Mesendoderm (in vitro differentiated cells): ENCODE data around the gene SCRN3.

Experiments
- DNase-seq: peaks from one replicate; pipeline ENCODE4 v3.0.0; 2013
- H2AK5ac ChIP-seq: 2 replicates; pipeline ENCODE4 v1.6.1; 2013; ENCODE audit warnings: low read length, inconsistent platforms
- H2BK120ac ChIP-seq: 2 replicates; pipeline ENCODE4 v1.6.1; 2013; ENCODE audit warnings: low read depth, mild to moderate bottlenecking, low read length, moderate library complexity, mixed read lengths
- H2BK15ac ChIP-seq: replicated peaks from 2 replicates; pipeline ENCODE4 v1.6.1; 2013; ENCODE audit warnings: low read depth, mild to moderate bottlenecking, moderate library complexity
- H2BK5ac ChIP-seq: 2 replicates; pipeline ENCODE4 v1.6.1; 2013; ENCODE audit warnings: low read length, inconsistent platforms
- H3K18ac ChIP-seq: 2 replicates; pipeline ENCODE4 v1.6.1; 2013; ENCODE audit warnings: mild to moderate bottlenecking, low read length, mixed read lengths
- H3K23ac ChIP-seq: one replicate; pipeline ENCODE4 v1.6.1; 2013; ENCODE audit warnings: low read length
- H3K27ac ChIP-seq: 2 replicates; pipeline ENCODE4 v1.5.1; 2013; ENCODE audit warnings: low read depth, mild to moderate bottlenecking, inconsistent platforms, low read length, moderate library complexity
- H3K27me3 ChIP-seq: 2 replicates; pipeline ENCODE4 v1.6.1; 2013; ENCODE audit warnings: low read length, control low read depth, mild to moderate bottlenecking, inconsistent platforms; ENCODE audit not compliant: insufficient read depth, poor library complexity
- H3K36me3 ChIP-seq: 2 replicates; pipeline ENCODE4 v1.6.1; 2013; ENCODE audit warnings: low read length, inconsistent platforms; ENCODE audit not compliant: control insufficient read depth, insufficient read depth
- H3K4ac ChIP-seq: one replicate; pipeline ENCODE4 v1.6.1; 2013; ENCODE audit warnings: low read depth, mild to moderate bottlenecking, low read length, moderate library complexity
- H3K4me1 ChIP-seq: 2 replicates; pipeline ENCODE4 v1.6.1; 2013; ENCODE audit warnings: low read depth, low read length, inconsistent platforms; ENCODE audit not compliant: control insufficient read depth
- H3K4me2 ChIP-seq: 2 replicates; pipeline ENCODE4 v1.6.1; 2013; ENCODE audit warnings: low read length
- H3K4me3 ChIP-seq: 2 replicates; pipeline ENCODE4 v1.5.1; 2013; ENCODE audit warnings: mild to moderate bottlenecking, low read length
- H3K56ac ChIP-seq: one replicate; pipeline ENCODE4 v1.6.1; 2013; ENCODE audit warnings: low read length
- H3K79me1 ChIP-seq: 2 replicates; pipeline ENCODE4 v1.6.1; 2013; ENCODE audit warnings: low read length, inconsistent platforms
- H3K79me2 ChIP-seq: 2 replicates; pipeline ENCODE4 v1.6.1; 2013; ENCODE audit warnings: mild to moderate bottlenecking, low read length; ENCODE audit not compliant: control insufficient read depth, insufficient read depth
- H3K9ac ChIP-seq: 2 replicates; pipeline ENCODE4 v1.6.1; 2013; ENCODE audit warnings: low read length, inconsistent platforms
- H4K5ac ChIP-seq: one replicate; pipeline ENCODE4 v1.6.1; 2013; ENCODE audit warnings: low read length
- H4K8ac ChIP-seq: one replicate; pipeline ENCODE4 v1.6.1; 2013; ENCODE audit warnings: low read depth, mild to moderate bottlenecking, control low read depth, low read length, moderate library complexity
- WGBS: extraction: QIAGEN DNeasy Blood & Tissue Kit; methylation state at CpG from one replicate; pipeline ENCODE4 v1.1.7; 2013; ENCODE audit warnings: low lambda C conversion rate, missing lambda C conversion rate; ENCODE audit not compliant: insufficient coverage; ENCODE audit errors: extremely low coverage; 5-methylcytosine and 5-hydroxymethylcytosine counted together

SCRN3 gene

GRCh38 chr2:174438146-174438886, 42.8 kb downstream of the SCRN3 start:
- Histone ChIP-seq H3K4me3 (no peak overlapping the region), H2BK15ac (no peak overlapping the region), H4K8ac (no peak overlapping the region), H3K56ac (no peak overlapping the region), H3K36me3 (no peaks in the 10 kb centered on the region), H2BK120ac (no peak overlapping the region), H3K4me1 (no peaks in the 10 kb centered on the region), H3K79me2 (no peaks in the 10 kb centered on the region), H3K27me3 (no peaks in the 10 kb centered on the region), H3K4me2 (no peak overlapping the region), H2AK5ac (no peak overlapping the region), H4K5ac (no peak overlapping the region), H3K27ac (no peak overlapping the region), H3K23ac (no peak overlapping the region), H3K79me1 (no peaks in the 10 kb centered on the region), H3K18ac (no peak overlapping the region), H2BK5ac (no peak overlapping the region), H3K4ac (no peak overlapping the region), H3K9ac (no peak overlapping the region)
- no peak for DNase-seq
- WGBS, result no CpG with 5 or more reads among the region's 13 CpGs

DNA sequence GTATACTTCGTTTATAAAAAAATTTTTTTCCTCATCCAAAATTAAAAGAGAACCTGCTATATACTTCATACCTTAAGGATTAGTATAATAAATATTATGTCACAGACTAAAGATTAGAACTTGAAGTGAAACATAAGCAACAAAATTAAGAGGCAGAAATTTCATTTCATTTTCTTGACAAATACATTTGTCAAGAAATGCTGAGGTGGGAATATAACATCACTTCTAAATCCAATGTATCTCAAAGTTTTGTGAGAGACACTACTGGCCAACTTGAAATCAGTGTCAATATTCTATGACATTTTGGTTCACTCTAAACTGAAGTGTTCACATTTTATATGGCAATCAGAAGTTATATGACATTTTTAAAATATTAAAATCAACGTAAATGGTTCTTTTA, 43.8 kb downstream of the SCRN3 start:
- no peak overlapping the region for H3K27ac ChIP-seq
- H3K27me3 ChIP-seq, result no peaks in the 10 kb centered on the region
- no peak overlapping the region for H2BK5ac ChIP-seq
- no peak overlapping the region for H3K18ac ChIP-seq
- no peak overlapping the region for H2BK15ac ChIP-seq
- no peaks in the 10 kb centered on the region for H3K4me1 ChIP-seq
- H2BK120ac ChIP-seq, result no peak overlapping the region
- no peak overlapping the region for H2AK5ac ChIP-seq
- no peak overlapping the region for H3K4me3 ChIP-seq
- no peaks in the 10 kb centered on the region for H3K36me3 ChIP-seq
- no peak overlapping the region for H4K5ac ChIP-seq
- no peak overlapping the region for H4K8ac ChIP-seq
- no peak overlapping the region for H3K4me2 ChIP-seq
- WGBS, result no CpG with 5 or more reads among the region's 2 CpGs
- no peaks in the 10 kb centered on the region for H3K79me1 ChIP-seq
- H3K79me2 ChIP-seq, result no peaks in the 10 kb centered on the region
- no peak overlapping the region for H3K4ac ChIP-seq
- DNase-seq, result no peak
- no peak overlapping the region for H3K23ac ChIP-seq
- no peak overlapping the region for H3K56ac ChIP-seq
- no peak overlapping the region for H3K9ac ChIP-seq

- Histone ChIP-seq H3K56ac (no peak overlapping the region), H3K4me1 (no peaks in the 10 kb centered on the region), H4K5ac (no peak overlapping the region), H3K18ac (no peak overlapping the region), H3K9ac (no peak overlapping the region), H3K4me3 (no peak overlapping the region), H3K27ac (no peak overlapping the region), H3K4ac (no peak overlapping the region), H4K8ac (no peak overlapping the region), H3K36me3 (no peaks in the 10 kb centered on the region), H3K23ac (no peak overlapping the region), H3K4me2 (no peak overlapping the region), H3K27me3 (no peaks in the 10 kb centered on the region), H3K79me2 (no peaks in the 10 kb centered on the region), H2BK120ac (no peak overlapping the region), H2BK15ac (no peak overlapping the region), H3K79me1 (no peaks in the 10 kb centered on the region), H2BK5ac (no peak overlapping the region), H2AK5ac (no peak overlapping the region)
- WGBS, result no CpG with 5 or more reads among the region's 2 CpGs
- DNase-seq, result no peak
These were observed 44.4 kb downstream of the SCRN3 start for GRCh38 chr2:174439950-174440349.

GRCh38 chr2:174442546-174443510, 47.3 kb downstream of the SCRN3 start:
- H4K5ac ChIP-seq, result no peak overlapping the region
- no peaks in the 10 kb centered on the region for H3K27me3 ChIP-seq
- WGBS, result no CpG with 5 or more reads among the region's 3 CpGs
- no peak overlapping the region for H3K4me2 ChIP-seq
- H3K27ac ChIP-seq, result no peak overlapping the region
- peak; percentile 73 for DNase-seq
- no peak overlapping the region for H3K23ac ChIP-seq
- no peak overlapping the region for H3K56ac ChIP-seq
- H2AK5ac ChIP-seq, result no peak overlapping the region
- H2BK15ac ChIP-seq, result no peak overlapping the region
- H3K79me2 ChIP-seq, result no peaks in the 10 kb centered on the region
- no peak overlapping the region for H2BK5ac ChIP-seq
- no peak overlapping the region for H3K4me3 ChIP-seq
- H3K9ac ChIP-seq, result no peak overlapping the region
- no peaks in the 10 kb centered on the region for H3K36me3 ChIP-seq
- H2BK120ac ChIP-seq, result no peak overlapping the region
- H4K8ac ChIP-seq, result no peak overlapping the region
- H3K4me1 ChIP-seq, result no peaks in the 10 kb centered on the region
- no peak overlapping the region for H3K4ac ChIP-seq
- no peak overlapping the region for H3K18ac ChIP-seq
- no peaks in the 10 kb centered on the region for H3K79me1 ChIP-seq

DNA sequence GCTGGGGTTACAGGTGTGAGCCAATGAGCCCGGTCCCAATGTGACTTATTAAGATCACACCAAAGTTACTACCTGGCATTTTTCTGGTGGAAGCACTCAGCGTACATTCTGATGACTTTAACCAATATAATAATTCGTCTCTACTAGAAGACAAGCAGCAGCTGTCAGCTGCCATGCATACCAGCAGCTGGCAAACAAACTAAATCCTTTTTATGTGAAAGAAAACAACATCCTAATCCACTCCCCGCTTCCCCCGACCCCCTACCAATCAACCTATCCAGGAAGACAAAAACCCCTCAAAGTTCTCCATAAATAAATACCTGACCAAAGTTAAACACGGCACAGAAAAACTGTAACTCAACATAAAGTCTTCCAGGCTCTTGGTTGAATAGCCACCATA, 49.2 kb downstream of the SCRN3 start:
- Histone ChIP-seq H2AK5ac (no peak overlapping the region), H3K9ac (no peak overlapping the region), H4K8ac (no peak overlapping the region), H3K27me3 (no peaks in the 10 kb centered on the region), H3K4ac (no peak overlapping the region), H3K79me2 (no peaks in the 10 kb centered on the region), H3K4me3 (no peak overlapping the region), H3K4me1 (no peaks in the 10 kb centered on the region), H3K79me1 (no peaks in the 10 kb centered on the region), H4K5ac (no peak overlapping the region), H2BK5ac (no peak overlapping the region), H3K4me2 (no peak overlapping the region), H3K36me3 (no peaks in the 10 kb centered on the region), H3K27ac (no peak overlapping the region), H3K18ac (no peak overlapping the region), H2BK15ac (no peak overlapping the region), H2BK120ac (no peak overlapping the region), H3K23ac (no peak overlapping the region), H3K56ac (no peak overlapping the region)
- DNase-seq, result no peak
- WGBS, result no CpG with 5 or more reads among the region's 6 CpGs
